Stimulated activated CD4-positive, alpha-beta T cell treated with anti-CD3 and anti-CD28 coated beads, Interleukin-15, amount 100 ng/mL, for 48 hours (primary cell): ENCODE results near the gene SCN1A.
"Not testable (repeated sequence)": the region's sequence is repeated elsewhere in the genome, so short reads cannot be mapped to it uniquely, and the experiment has no call there.

Experiments
- DNase-seq, 2 donors: peaks; one replicate each; pipeline ENCODE4 v3.0.0-alpha.2; 2020; ENCODE audit warnings: low read depth in 2 of 2

SCN1A gene

GRCh38 chr2:166127217-166128155, at the start of gene SCN1A:
Gene SCN1A (minus strand): TSS chr2:166128020. CDS start chr2:166073621, 54,399 bp downstream.
- DNase-seq, result no peak

- no peak for DNase-seq
Measured at GRCh38 chr2:166173263-166173662, 45.4 kb upstream of the SCN1A start.

DNA sequence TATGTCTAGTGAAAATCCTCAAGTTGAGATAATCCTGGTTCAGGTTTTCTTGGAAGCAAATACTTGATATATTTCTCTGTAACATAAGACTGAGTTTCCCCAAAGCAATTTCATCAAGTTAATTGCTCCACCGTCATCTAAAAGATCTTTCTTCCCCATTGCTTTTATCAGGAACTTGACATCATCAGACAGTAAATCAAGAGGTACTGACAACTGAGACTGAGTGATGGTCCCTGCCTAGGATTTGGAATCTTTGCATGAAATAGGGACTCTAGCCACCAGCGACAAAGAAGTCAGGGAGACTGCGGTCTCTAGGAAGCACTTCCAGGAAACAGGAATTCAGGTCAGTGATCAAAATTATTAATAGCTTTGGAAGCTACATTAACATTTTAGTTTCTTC, 43.4 kb upstream of the SCN1A start:
- no peak for DNase-seq

DNA sequence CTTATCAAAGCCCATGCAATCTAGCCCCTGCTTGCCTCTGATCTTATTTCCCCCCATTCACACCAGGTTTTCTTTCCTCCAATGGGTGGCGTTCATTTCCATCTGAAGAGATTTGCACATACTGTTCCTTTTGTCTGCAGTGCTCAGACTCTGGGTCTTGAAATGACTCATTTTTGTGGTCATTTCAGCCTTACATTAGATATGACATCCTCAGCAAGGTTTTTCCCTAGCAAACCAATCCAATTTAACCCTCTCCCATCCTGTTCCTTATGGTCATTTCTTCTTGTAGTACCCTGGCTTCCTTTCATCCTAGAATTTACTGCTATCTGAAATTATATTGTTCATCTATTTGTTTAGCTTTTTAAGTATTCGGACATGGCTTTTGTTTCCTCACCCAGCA, 42.5 kb upstream of the SCN1A start:
- DNase-seq, result no peak

DNA sequence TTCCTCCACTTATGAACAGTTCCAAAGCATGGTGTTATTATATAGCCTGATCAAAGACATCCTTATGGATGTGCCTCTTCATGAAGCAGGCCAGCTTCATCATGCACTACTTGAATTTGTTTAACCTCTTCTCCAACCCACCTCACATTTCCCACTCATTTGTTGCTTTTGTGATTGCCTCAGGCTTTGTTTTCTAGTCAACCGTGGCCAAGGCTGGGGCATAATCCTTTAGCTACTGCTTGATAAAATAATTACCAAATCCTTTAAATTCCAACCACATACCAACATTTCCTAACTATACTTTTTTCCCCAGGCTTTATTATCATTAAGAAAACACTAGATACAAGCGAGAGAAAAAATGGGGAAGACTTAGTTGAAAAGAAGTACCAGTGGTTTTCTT, 39.6 kb upstream of the SCN1A start:
- DNase-seq, result no peak

- no peak for DNase-seq
Measured at GRCh38 chr2:166163775-166164174, 36.0 kb upstream of the SCN1A start.

DNA sequence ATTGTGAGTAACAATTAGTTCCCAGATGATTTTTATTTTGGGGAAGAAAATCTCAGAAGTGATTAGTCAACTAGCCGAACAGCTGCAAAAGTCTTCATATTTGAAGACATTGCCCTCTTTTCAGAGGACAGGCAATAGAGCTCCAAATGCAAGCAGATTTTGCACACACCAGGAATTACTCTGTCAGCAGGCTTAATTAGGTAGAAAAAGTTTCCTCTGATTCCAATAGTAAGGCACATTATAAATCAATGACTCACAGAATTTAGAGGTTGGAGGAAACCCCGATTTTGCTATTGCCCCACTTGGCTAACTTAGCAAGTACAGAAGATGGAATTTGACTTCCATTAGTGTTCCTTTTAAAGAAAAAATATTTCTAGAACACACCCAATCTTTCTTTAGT, 30.7 kb upstream of the SCN1A start:
- DNase-seq, result no peak

GRCh38 chr2:166157578-166157977, 29.8 kb upstream of the SCN1A start:
- DNase-seq, result no peak

GRCh38 chr2:166156985-166157490, 29.2 kb upstream of the SCN1A start:
- no peak for DNase-seq

DNA sequence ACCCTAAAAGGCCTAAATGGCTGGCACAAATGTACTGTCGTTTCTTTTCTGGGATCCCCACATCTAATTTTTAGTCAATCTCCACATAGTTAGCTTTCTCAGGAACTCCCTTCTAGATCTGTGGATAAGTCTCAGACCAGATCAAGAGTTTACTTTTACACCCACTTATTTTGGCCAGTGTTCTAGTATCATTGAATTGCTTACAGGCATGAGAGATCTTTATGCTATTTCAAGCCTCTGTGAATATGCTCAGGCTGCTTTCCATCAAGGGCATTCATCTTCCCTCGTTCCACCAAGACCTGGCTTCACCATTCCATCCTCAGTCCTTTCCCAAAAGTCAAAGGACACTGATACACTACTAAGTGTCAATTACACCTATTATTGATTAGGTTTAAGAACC, 27.8 kb upstream of the SCN1A start:
- no peak for DNase-seq

DNA sequence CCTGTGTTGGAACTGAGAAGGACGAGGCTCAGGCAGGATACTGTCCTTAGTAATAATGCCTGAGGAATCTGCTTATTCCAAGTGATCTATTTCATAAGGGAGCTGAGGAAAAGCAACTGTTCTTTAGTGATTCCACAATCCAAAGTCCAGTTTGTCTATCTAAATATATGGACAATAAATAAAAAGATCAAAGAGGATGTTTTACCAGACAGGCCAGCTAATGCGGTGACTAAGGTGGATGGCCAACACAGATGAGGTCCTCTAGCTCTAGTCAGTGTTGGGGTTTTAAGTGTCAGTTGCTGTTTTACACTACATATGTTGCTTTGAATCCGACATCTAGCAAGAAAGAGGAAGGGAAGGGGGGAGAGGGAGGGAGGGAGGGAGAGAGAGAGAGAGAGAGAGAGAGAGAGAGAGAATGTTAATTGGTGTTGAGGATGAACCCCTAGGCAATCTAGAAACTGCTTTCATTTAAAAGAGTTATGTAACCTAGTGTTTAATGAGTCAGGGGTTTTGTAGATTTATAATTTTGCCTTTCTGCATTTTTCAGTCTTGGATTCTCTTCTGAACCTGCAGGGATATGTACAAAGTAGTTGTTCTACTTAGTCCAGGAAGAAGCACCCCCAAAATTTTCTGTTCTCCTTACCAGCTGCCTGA, 27.0 kb upstream of the SCN1A start:
- no peak for DNase-seq

DNA sequence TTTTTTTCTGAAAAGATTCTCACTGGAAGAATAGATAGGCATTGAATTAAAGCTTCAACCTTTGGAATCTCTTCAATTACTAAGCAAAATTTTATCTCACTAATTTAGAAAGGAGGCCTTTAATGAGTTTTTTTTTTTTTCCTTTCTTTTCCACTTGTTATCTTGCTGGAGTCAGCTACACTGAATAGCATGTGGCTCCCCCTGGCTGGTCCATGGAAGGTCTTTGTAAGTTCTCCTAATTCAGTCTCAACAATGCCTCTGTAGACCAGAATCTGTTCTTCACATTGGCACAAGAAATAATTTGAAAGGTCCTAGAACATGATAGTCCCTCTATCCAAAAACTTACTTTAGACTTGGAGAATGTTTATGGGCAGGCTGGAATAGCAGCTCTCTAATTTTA, 24.2 kb upstream of the SCN1A start:
- no peak for DNase-seq

GRCh38 chr2:166148500-166149400, 20.9 kb upstream of the SCN1A start:
- no peak for DNase-seq

DNA sequence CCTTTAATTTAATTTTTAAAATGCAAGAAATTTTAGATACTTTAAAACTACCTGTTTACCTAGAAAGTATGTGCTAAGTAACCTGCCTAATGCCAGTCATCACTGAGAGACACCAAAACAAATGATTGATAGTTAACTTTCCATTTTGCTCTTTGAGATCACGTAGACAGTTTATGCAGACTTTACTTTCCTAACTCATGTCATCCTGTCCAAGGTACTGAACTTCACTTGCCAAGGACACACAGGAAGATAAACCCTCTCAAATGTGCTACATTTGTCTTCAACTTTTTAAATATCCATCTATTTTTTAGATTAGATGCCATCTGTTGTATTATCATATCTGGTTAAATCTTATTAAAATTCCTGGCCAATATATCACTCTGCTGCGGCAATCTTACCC, 20.1 kb upstream of the SCN1A start:
- DNase-seq, result no peak

- no peak for DNase-seq
Measured at GRCh38 chr2:166144071-166144470, 16.3 kb upstream of the SCN1A start.

GRCh38 chr2:166140932-166141331, 13.1 kb upstream of the SCN1A start:
- no peak for DNase-seq

GRCh38 chr2:166140475-166140874, 12.7 kb upstream of the SCN1A start:
- no peak for DNase-seq

DNA sequence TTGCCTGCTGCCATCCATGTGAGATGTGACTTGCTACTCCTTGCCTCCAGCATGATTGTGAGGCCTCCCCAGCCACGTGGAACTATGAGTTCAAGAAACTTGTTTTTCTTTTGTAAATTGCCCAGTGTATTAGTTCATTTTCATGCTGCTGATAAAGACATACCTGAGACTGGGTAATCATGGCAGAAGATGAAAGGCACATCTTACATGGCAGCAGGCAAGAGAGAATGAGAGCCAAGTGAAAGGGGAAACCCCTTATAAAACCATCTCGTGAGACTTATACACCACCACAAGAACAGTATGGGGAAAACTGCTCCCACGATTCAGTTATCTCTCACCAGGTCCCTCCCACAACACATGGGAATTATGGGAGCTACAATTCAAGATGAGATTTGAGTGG, 11.7 kb upstream of the SCN1A start:
- not testable (repeated sequence) for DNase-seq

GRCh38 chr2:166138667-166139066, 10.8 kb upstream of the SCN1A start:
- DNase-seq, result no peak

DNA sequence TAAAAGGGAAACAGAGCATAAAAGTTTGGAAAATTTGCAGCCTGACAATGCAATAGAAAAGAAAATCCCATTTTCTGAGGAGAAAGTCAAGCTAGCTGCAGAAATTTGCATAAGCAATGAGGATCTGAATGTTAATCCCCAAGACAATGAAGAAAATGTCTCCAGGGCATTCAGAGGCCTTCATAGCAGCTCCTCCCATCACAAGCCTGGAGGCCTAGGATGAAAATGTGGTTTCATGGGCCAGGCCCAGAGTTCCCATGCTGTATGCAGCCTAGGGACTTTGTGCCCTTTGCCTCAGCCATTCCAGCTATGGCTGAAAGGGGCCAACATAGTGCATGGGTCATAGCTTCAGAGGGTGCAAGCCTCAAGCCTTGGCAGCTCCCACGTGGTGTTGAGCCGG, 10.3 kb upstream of the SCN1A start:
- DNase-seq, result no peak

DNA sequence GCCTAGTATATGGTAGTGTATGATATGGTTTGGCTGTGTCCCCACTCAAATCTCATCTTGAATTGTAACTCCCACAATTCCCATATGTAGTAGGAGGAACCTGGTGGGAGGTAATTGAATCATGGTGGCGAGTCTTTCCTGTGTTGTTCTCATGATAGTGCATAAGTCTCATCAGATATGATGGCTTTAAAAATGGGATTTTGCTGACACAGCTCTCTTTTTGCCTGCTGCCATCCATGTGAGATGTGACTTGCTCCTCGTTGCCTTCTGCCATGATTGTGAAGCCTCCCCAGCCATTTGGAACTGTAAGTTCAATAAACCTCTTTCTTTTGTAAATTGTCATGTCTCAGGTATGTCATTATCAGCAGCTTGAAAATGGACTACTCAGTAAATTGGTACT, 9.5 kb upstream of the SCN1A start:
- no peak for DNase-seq

- DNase-seq, result no peak
Measured at GRCh38 chr2:166135849-166136258, 8.0 kb upstream of the SCN1A start.
